ENCODE data around the gene GPC5.

The GPC5 gene

GRCh38 chr13:92188574-92188973 is 790.2 kb downstream of the GPC5 start:
- ChIA-PET CTCF (no interaction called here), POLR2A (no interaction called here)
- TF ChIP-seq ZBTB1 (tag by site-specific recombination; IDR thresholded peaks at IDR 0.05): no peak
- TF ChIP-seq KLF10 (tag by site-specific recombination; IDR thresholded peaks at IDR 0.05): no peak
- H3K4me3 ChIP-seq (ENCODE audit: low read depth, low read length): no peak overlapping the region
- no peaks in the 10 kb centered on the region for H3K9me3 ChIP-seq (ENCODE audit: control insufficient read depth, insufficient read depth, low read depth, low read length)
- no peaks in the 10 kb centered on the region for H3K4me1 ChIP-seq (ENCODE audit: control insufficient read depth, insufficient read depth, low read length)
- no peaks in the 10 kb centered on the region for H3K36me3 ChIP-seq (ENCODE audit: control insufficient read depth in 2 of 2, insufficient read depth in 1 of 2, low read length in 2 of 2)
- H3K27ac ChIP-seq (ENCODE audit: extremely low read depth, low read depth, low read length): no peak overlapping the region

- Histone ChIP-seq H3K27ac (ENCODE audit: extremely low read depth, low read depth, low read length) (no peak overlapping the region), H3K9me3 (ENCODE audit: control insufficient read depth, insufficient read depth, low read depth, low read length) (no peaks in the 10 kb centered on the region), H3K4me3 (ENCODE audit: low read depth, low read length) (no peak overlapping the region), H3K4me1 (ENCODE audit: control insufficient read depth, insufficient read depth, low read length) (no peaks in the 10 kb centered on the region), H3K36me3 (ENCODE audit: control insufficient read depth in 2 of 2, insufficient read depth in 1 of 2, low read length in 2 of 2) (no peaks in the 10 kb centered on the region)
- POLR2A ChIA-PET: no interaction called here
- CTCF ChIA-PET: interaction anchor here (1.9 kb wide), 1 partner anchor 9 kb away, joined by 10 read pairs; no protein-coding TSS in a partner anchor
- TF ChIP-seq OSR2 (tag by site-specific recombination; IDR thresholded peaks at IDR 0.05): no peak
- TF ChIP-seq ZNF391 (tag by site-specific recombination; IDR thresholded peaks at IDR 0.05; ENCODE audit: borderline replicate concordance, low read depth): no peak
- no peak for TF ChIP-seq ZNF530 (tag by site-specific recombination; IDR thresholded peaks at IDR 0.05; ENCODE audit: low read depth)
- no peak for TF ChIP-seq ZNF549 (tag by site-specific recombination; IDR thresholded peaks at IDR 0.05)
- no peak for TF ChIP-seq KLF8 (tag by site-specific recombination; IDR thresholded peaks at IDR 0.05)
- TF ChIP-seq ZNF416 (tag by site-specific recombination; IDR thresholded peaks at IDR 0.05): no peak
Measured at GRCh38 chr13:92196591-92197256, 798.3 kb downstream of the GPC5 start.

- ChIA-PET POLR2A (no interaction called here), CTCF (interaction anchor here (1.9 kb wide), 1 partner anchor 10 kb away, joined by 10 read pairs; no protein-coding TSS in a partner anchor)
- Histone ChIP-seq H3K4me1 (ENCODE audit: control insufficient read depth, insufficient read depth, low read length) (no peaks in the 10 kb centered on the region), H3K36me3 (ENCODE audit: control insufficient read depth in 2 of 2, insufficient read depth in 1 of 2, low read length in 2 of 2) (no peaks in the 10 kb centered on the region), H3K9me3 (ENCODE audit: control insufficient read depth, insufficient read depth, low read depth, low read length) (no peaks in the 10 kb centered on the region), H3K4me3 (ENCODE audit: low read depth, low read length) (no peak overlapping the region), H3K27ac (ENCODE audit: extremely low read depth, low read depth, low read length) (no peak overlapping the region)
- no peak for TF ChIP-seq ZNF114 (tag by site-specific recombination; IDR thresholded peaks at IDR 0.05)
- TF ChIP-seq ZNF26 (tag by site-specific recombination; IDR thresholded peaks at IDR 0.05): no peak
- TF ChIP-seq ZNF518A (tag by site-specific recombination; conservative IDR thresholded peaks at IDR 0.05; ENCODE audit: low read depth): no peak
- TF ChIP-seq ZNF560 (tag by site-specific recombination; IDR thresholded peaks at IDR 0.05; ENCODE audit: borderline replicate concordance): no peak
- no peak for TF ChIP-seq PRDM1 (tag by site-specific recombination; IDR thresholded peaks at IDR 0.05)
- TF ChIP-seq ZNF398 (tag by site-specific recombination; IDR thresholded peaks at IDR 0.05): no peak
- no peak for TF ChIP-seq ZNF266 (tag by site-specific recombination; IDR thresholded peaks at IDR 0.05; ENCODE audit: low read depth)
- TF ChIP-seq ZNF837 (tag by site-specific recombination; IDR thresholded peaks at IDR 0.05): no peak
- TF ChIP-seq ZNF184 (tag by site-specific recombination; IDR thresholded peaks at IDR 0.05): no peak
- TF ChIP-seq ZNF341 (tag by site-specific recombination; IDR thresholded peaks at IDR 0.05; ENCODE audit: low read depth): no peak
- no peak for TF ChIP-seq GLIS2 (tag by site-specific recombination; IDR thresholded peaks at IDR 0.05)
- no peak for TF ChIP-seq KLF10 (tag by site-specific recombination; IDR thresholded peaks at IDR 0.05)
- TF ChIP-seq ZNF544 (tag by site-specific recombination; IDR thresholded peaks at IDR 0.05): no peak
- TF ChIP-seq BCL6B (tag by site-specific recombination; IDR thresholded peaks at IDR 0.05): no peak
- TF ChIP-seq ZNF169 (tag by site-specific recombination; IDR thresholded peaks at IDR 0.05): no peak
Measured at GRCh38 chr13:92197669-92198068, 799.2 kb downstream of the GPC5 start.

Data from HEK293 (cell line).